HG03064 (cell line): ENCODE results near the gene KCNH8.
A peak's percentile ranks its signal among the peaks of the same experiment; 100 is the strongest.
"Not testable (repeated sequence)": the region's sequence is repeated elsewhere in the genome, so short reads cannot be mapped to it uniquely, and the experiment has no call there.

Experiments
- ATAC-seq: cut with Tn5 transposase; IDR thresholded peaks from one replicate; pipeline ENCODE4 v1.9.1; 2021; ENCODE audit warnings: low read depth; ENCODE audit not compliant: unreplicated experiment

The KCNH8 gene

GRCh38 chr3:19147905-19148767, at the start of gene KCNH8:
Gene KCNH8, plus strand, starts transcription at chr3:19148510. Its CDS starts 210 bp downstream, at chr3:19148720.
- ATAC-seq, result no peak

GRCh38 chr3:19102654-19103290, 45.5 kb upstream of the KCNH8 start:
- not testable (repeated sequence) for ATAC-seq

- ATAC-seq, result no peak
Observed at GRCh38 chr3:19103510-19103909, 44.8 kb upstream of the KCNH8 start.

- no peak for ATAC-seq
Observed at GRCh38 chr3:19104459-19104858, 43.9 kb upstream of the KCNH8 start.

GRCh38 chr3:19105826-19106225, 42.5 kb upstream of the KCNH8 start:
- no peak for ATAC-seq

- no peak for ATAC-seq
Observed at GRCh38 chr3:19106307-19106706, 42.0 kb upstream of the KCNH8 start.

- no peak for ATAC-seq
Observed at GRCh38 chr3:19107719-19108118, 40.6 kb upstream of the KCNH8 start.

- no peak for ATAC-seq
Observed at GRCh38 chr3:19110335-19110895, 37.9 kb upstream of the KCNH8 start.

- ATAC-seq, result no peak
Observed at GRCh38 chr3:19114461-19114860, 33.8 kb upstream of the KCNH8 start.

- ATAC-seq, result no peak
Observed at GRCh38 chr3:19116239-19116638, 32.1 kb upstream of the KCNH8 start.

GRCh38 chr3:19124752-19125151, 23.6 kb upstream of the KCNH8 start:
- no peak for ATAC-seq

GRCh38 chr3:19139863-19140262, 8.4 kb upstream of the KCNH8 start:
- ATAC-seq, result no peak

- ATAC-seq, result peak; percentile 70
Observed at GRCh38 chr3:19146685-19147650, 1.3 kb upstream of the KCNH8 start.

GRCh38 chr3:19148768-19149091, 420 bp downstream of the KCNH8 start:
- ATAC-seq, result no peak

- no peak for ATAC-seq
Observed at GRCh38 chr3:19149368-19149767, 1.1 kb downstream of the KCNH8 start.

GRCh38 chr3:19151171-19151570, 2.9 kb downstream of the KCNH8 start:
- no peak for ATAC-seq

- ATAC-seq, result no peak
Observed at GRCh38 chr3:19154693-19155250, 6.5 kb downstream of the KCNH8 start.

GRCh38 chr3:19155375-19155774, 7.1 kb downstream of the KCNH8 start:
- ATAC-seq, result no peak

GRCh38 chr3:19159966-19160635, 11.8 kb downstream of the KCNH8 start:
- no peak for ATAC-seq

- ATAC-seq, result no peak
Observed at GRCh38 chr3:19165654-19166053, 17.3 kb downstream of the KCNH8 start.
